LNCaP clone FGC (cell line): ENCODE data around the gene CHD3.
A peak's percentile ranks its signal among the peaks of the same experiment; 100 is the strongest.

Experiments
- DNase-seq: peaks from one replicate; pipeline ENCODE4 v3.0.0-alpha.2; 2011; ENCODE audit warnings: low read depth
- H3K4me3 ChIP-seq: 2 replicates; pipeline ENCODE4 v1.5.1; 2011; ENCODE audit warnings: mild to moderate bottlenecking, low read depth, low read length, control low read depth
- CTCF ChIP-seq: IDR thresholded peaks from 2 replicates; pipeline ENCODE4 v1.5.1; 2012; ENCODE audit warnings: mild to moderate bottlenecking; ENCODE audit not compliant: control insufficient read depth, insufficient read depth; ENCODE audit errors: extremely low read depth

Gene CHD3

GRCh38 chr17:7851438-7852261, 36.9 kb upstream of the CHD3 start:
- DNase-seq, result no peak
- peak overlapping the region; percentile 42 for H3K4me3 ChIP-seq
- peak; percentile 91 for TF ChIP-seq CTCF

- DNase-seq, result no peak
- TF ChIP-seq CTCF, result no peak
- no peak overlapping the region for H3K4me3 ChIP-seq
Observed at GRCh38 chr17:7852262-7852670, 36.3 kb upstream of the CHD3 start.

- no peak overlapping the region for H3K4me3 ChIP-seq
- no peak for TF ChIP-seq CTCF
- DNase-seq, result no peak
Observed at GRCh38 chr17:7852919-7853690, 35.5 kb upstream of the CHD3 start.

GRCh38 chr17:7853691-7854038, 34.9 kb upstream of the CHD3 start:
- no peak for DNase-seq
- H3K4me3 ChIP-seq, result no peak overlapping the region
- no peak for TF ChIP-seq CTCF

GRCh38 chr17:7854078-7854777, 34.4 kb upstream of the CHD3 start:
- H3K4me3 ChIP-seq, result no peak overlapping the region
- TF ChIP-seq CTCF, result no peak
- no peak for DNase-seq

GRCh38 chr17:7854851-7855659, 33.5 kb upstream of the CHD3 start, which contains the start of gene TMEM88:
Gene TMEM88, plus strand, starts transcription at chr17:7855066. Its CDS starts 9 bp downstream, at chr17:7855075.
- H3K4me3 ChIP-seq, result peak within 1 kb of the TSS; percentile 63
- TF ChIP-seq CTCF, result no peak
- no peak for DNase-seq
